ENCODE measurements around the gene UBAP2. TPM values are rescaled to one million over a fixed set of nuclear protein-coding genes. Genes with fewer than 3 reads are reported as not detected.
"Not testable (repeated sequence)": the region's sequence is repeated elsewhere in the genome, so short reads cannot be mapped to it uniquely, and the experiment has no call there.

Gene UBAP2
- total RNA-seq, 1 donor from 2014 or later: 87.7 TPM

GRCh38 chr9:33976414-33976813 is 72.3 kb downstream of the UBAP2 start:
- Mint-ChIP-seq H3K9me3 (ENCODE audit: unreplicated experiment) (no peaks in the 10 kb centered on the region), H3K27me3 (ENCODE audit: unreplicated experiment) (peaks cover 1% of the 10 kb centered on the region), H3K4me3 (ENCODE audit: unreplicated experiment) (no peak overlapping the region), H3K27ac (ENCODE audit: unreplicated experiment) (peak overlapping the region; percentile 33), H3K36me3 (ENCODE audit: low read depth, unreplicated experiment) (peaks cover 25% of the 10 kb centered on the region), H3K4me1 (ENCODE audit: unreplicated experiment) (no peaks in the 10 kb centered on the region)
- no peak for TF ChIP-seq CTCF (IDR thresholded peaks at IDR 0.05; ENCODE audit: unreplicated experiment)
- DNase-seq (ENCODE audit: low spot score): no peak

- no peak for TF ChIP-seq CTCF (IDR thresholded peaks at IDR 0.05; ENCODE audit: unreplicated experiment)
- DNase-seq (ENCODE audit: low spot score): no peak
- H3K4me3 Mint-ChIP-seq (ENCODE audit: unreplicated experiment): no peak overlapping the region
- H3K4me1 Mint-ChIP-seq (ENCODE audit: unreplicated experiment): no peaks in the 10 kb centered on the region
- no peaks in the 10 kb centered on the region for H3K9me3 Mint-ChIP-seq (ENCODE audit: unreplicated experiment)
- peaks cover 1% of the 10 kb centered on the region for H3K27me3 Mint-ChIP-seq (ENCODE audit: unreplicated experiment)
- peaks cover 27% of the 10 kb centered on the region for H3K36me3 Mint-ChIP-seq (ENCODE audit: low read depth, unreplicated experiment)
- no peak overlapping the region for H3K27ac Mint-ChIP-seq (ENCODE audit: unreplicated experiment)
Measured at GRCh38 chr9:33972698-33973097, 76.0 kb downstream of the UBAP2 start.

GRCh38 chr9:33964086-33964768 is 84.5 kb downstream of the UBAP2 start:
- H3K4me3 Mint-ChIP-seq (ENCODE audit: unreplicated experiment): no peak overlapping the region
- H3K27me3 Mint-ChIP-seq (ENCODE audit: unreplicated experiment): no peaks in the 10 kb centered on the region
- peaks cover 15% of the 10 kb centered on the region for H3K36me3 Mint-ChIP-seq (ENCODE audit: low read depth, unreplicated experiment)
- no peak for DNase-seq (ENCODE audit: low spot score)
- no peaks in the 10 kb centered on the region for H3K9me3 Mint-ChIP-seq (ENCODE audit: unreplicated experiment)
- H3K27ac Mint-ChIP-seq (ENCODE audit: unreplicated experiment): no peak overlapping the region
- TF ChIP-seq CTCF (IDR thresholded peaks at IDR 0.05; ENCODE audit: unreplicated experiment): no peak
- no peaks in the 10 kb centered on the region for H3K4me1 Mint-ChIP-seq (ENCODE audit: unreplicated experiment)

- H3K9me3 Mint-ChIP-seq (ENCODE audit: unreplicated experiment); H3K4me3 Mint-ChIP-seq (ENCODE audit: unreplicated experiment); H3K27me3 Mint-ChIP-seq (ENCODE audit: unreplicated experiment); H3K27ac Mint-ChIP-seq (ENCODE audit: unreplicated experiment); H3K4me1 Mint-ChIP-seq (ENCODE audit: unreplicated experiment); DNase-seq (ENCODE audit: low spot score): not testable (repeated sequence)
- peaks cover 18% of the 10 kb centered on the region for H3K36me3 Mint-ChIP-seq (ENCODE audit: low read depth, unreplicated experiment)
Measured at GRCh38 chr9:33962468-33962867, 86.2 kb downstream of the UBAP2 start.

- Mint-ChIP-seq H3K4me1 (ENCODE audit: unreplicated experiment) (no peaks in the 10 kb centered on the region), H3K27ac (ENCODE audit: unreplicated experiment) (no peak overlapping the region), H3K27me3 (ENCODE audit: unreplicated experiment) (no peaks in the 10 kb centered on the region), H3K36me3 (ENCODE audit: low read depth, unreplicated experiment) (peaks cover 29% of the 10 kb centered on the region), H3K4me3 (ENCODE audit: unreplicated experiment) (no peak overlapping the region), H3K9me3 (ENCODE audit: unreplicated experiment) (no peaks in the 10 kb centered on the region)
- no peak for TF ChIP-seq CTCF (IDR thresholded peaks at IDR 0.05; ENCODE audit: unreplicated experiment)
- no peak for DNase-seq (ENCODE audit: low spot score)
Measured at GRCh38 chr9:33959725-33960124, 89.0 kb downstream of the UBAP2 start.
